ENCODE results near the gene LCE2D. TPM values are rescaled to one million over a fixed set of nuclear protein-coding genes. Genes with fewer than 3 reads are reported as not detected.

The LCE2D gene, protein sequence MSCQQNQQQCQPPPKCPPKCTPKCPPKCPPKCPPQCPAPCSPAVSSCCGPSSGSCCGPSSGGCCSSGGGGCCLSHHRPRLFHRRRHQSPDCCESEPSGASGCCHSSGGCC
- total RNA-seq = not detected in 2 replicates
- not detected in 2 replicates for polyA plus RNA-seq

DNA sequence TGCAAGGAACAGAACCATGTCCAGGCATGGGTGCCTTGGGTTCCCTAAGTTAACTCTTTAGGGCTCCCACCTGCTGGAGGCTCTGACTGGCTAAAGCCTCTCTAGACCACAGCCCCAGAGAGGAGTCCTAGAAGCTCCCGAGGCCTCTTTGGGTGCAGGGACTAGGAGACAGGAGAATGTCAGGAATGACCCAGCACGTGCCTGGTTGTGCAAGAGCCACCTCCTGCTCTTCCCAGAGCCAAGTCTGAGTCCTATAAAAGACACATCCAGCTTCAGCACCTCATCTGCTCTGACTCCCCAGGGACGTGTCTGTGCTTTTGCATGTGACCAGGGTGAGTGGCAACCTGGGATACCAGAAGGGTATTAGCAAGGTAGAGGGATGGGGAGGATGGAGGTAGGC is at the start of gene LCE2D:
Gene LCE2D, plus strand, starts transcription at position 283 of the 400 bp plus-strand sequence. CDS start 726 bp downstream, outside the sequence.
- no peak within 1 kb of the TSS for H3K27ac ChIP-seq
- H3K9me3 ChIP-seq (ENCODE audit: low read depth) = no peaks in the 10 kb centered on the region
- H3K4me1 ChIP-seq (ENCODE audit: low read depth) = no peaks in the 10 kb centered on the region
- no peak for DNase-seq (ENCODE audit: low read depth in 1 of 2, low spot score in 1 of 2)
- H3K36me3 ChIP-seq = no peaks in the 10 kb centered on the region
- H3K27me3 ChIP-seq = no peaks in the 10 kb centered on the region
- TF ChIP-seq, protein P1, sequence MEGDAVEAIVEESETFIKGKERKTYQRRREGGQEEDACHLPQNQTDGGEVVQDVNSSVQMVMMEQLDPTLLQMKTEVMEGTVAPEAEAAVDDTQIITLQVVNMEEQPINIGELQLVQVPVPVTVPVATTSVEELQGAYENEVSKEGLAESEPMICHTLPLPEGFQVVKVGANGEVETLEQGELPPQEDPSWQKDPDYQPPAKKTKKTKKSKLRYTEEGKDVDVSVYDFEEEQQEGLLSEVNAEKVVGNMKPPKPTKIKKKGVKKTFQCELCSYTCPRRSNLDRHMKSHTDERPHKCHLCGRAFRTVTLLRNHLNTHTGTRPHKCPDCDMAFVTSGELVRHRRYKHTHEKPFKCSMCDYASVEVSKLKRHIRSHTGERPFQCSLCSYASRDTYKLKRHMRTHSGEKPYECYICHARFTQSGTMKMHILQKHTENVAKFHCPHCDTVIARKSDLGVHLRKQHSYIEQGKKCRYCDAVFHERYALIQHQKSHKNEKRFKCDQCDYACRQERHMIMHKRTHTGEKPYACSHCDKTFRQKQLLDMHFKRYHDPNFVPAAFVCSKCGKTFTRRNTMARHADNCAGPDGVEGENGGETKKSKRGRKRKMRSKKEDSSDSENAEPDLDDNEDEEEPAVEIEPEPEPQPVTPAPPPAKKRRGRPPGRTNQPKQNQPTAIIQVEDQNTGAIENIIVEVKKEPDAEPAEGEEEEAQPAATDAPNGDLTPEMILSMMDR (IDR thresholded peaks at IDR 0.05; ENCODE audit: low read depth, low read length) = no peak
- no peak within 1 kb of the TSS for H3K4me3 ChIP-seq

DNA sequence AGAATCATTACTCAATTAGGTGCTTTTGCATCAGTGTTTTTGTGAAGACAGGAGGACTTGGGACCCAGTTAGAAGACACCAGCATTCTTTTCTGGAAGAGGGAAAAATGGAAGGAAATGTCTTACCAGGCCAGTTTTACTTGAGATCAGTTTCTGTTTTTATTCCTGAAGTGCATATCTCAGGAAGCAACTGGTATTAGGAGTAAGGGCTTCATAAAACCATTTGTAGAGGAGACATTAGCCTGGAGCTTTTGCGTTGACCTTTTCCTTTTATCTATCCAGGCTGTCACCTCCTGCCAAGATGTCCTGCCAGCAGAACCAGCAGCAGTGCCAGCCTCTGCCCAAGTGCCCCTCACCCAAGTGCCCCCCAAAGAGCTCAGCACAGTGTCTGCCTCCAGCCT is 49.7 kb upstream of the LCE2D start, which contains the start of gene LCE3B:
Gene LCE3B, plus strand, starts transcription at position 301 of the 400 bp plus-strand sequence. Its CDS starts 0 bp downstream, at position 301.
- TF ChIP-seq, protein P1 (IDR thresholded peaks at IDR 0.05; ENCODE audit: low read depth, low read length) = no peak
- Histone ChIP-seq H3K4me3 (no peak within 1 kb of the TSS), H3K27me3 (no peaks in the 10 kb centered on the region), H3K27ac (no peak within 1 kb of the TSS), H3K36me3 (no peaks in the 10 kb centered on the region), H3K9me3 (ENCODE audit: low read depth) (peaks cover 4% of the 10 kb centered on the region), H3K4me1 (ENCODE audit: low read depth) (no peaks in the 10 kb centered on the region)
- DNase-seq (ENCODE audit: low read depth in 1 of 2, low spot score in 1 of 2) = no peak

DNA sequence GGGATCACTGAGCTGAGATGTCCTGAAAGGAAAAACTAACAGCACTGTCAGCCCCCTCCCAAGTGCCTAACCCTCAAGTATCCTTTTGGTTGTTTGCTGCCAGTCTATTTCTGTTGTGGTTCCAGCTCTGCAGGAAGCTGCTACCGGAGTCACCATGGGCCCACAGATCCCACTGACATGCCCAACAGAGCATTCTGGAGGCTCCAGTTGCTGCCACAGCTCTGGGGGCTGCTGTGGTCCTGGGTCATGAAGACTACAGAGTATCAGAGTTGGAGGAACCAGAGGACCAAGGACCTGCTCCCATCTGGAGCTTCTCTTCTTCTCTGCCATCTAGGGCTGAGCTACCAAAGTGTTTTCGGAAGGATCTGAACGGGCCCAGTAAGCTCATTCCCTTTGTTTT is 41.2 kb upstream of the LCE2D start:
- Histone ChIP-seq H3K4me3 (no peak overlapping the region), H3K27me3 (no peaks in the 10 kb centered on the region), H3K27ac (no peak overlapping the region), H3K4me1 (ENCODE audit: low read depth) (no peaks in the 10 kb centered on the region), H3K36me3 (no peaks in the 10 kb centered on the region), H3K9me3 (ENCODE audit: low read depth) (peaks cover 4% of the 10 kb centered on the region)
- DNase-seq (ENCODE audit: low read depth in 1 of 2, low spot score in 1 of 2) = no peak
- TF ChIP-seq, protein P1 (IDR thresholded peaks at IDR 0.05; ENCODE audit: low read depth, low read length) = no peak

DNA sequence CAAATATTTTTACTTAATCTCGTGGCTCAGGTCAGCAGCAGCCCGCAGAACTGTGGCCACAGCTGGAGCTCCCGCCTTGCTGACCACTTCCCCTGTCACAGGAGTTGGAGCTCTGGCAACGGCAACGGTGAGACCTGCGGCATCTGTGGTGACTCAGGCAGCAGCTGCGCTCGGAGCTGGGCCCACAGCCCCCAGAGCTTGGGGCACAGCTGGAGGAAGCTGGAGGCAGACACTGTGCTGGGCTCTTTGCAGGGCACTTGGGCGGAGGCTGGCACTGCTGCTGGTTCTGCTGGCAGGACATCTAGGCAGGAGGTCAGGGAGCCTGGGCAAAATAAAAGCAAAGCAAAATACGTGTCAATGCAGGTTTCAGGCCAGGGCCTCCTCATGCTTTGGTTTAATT is 40.4 kb upstream of the LCE2D start, which contains the start of gene LCE3A:
Gene LCE3A, minus strand, starts transcription at position 301 of the 400 bp plus-strand sequence. Its CDS starts 0 bp downstream, at position 301.
- no peak for DNase-seq (ENCODE audit: low read depth in 1 of 2, low spot score in 1 of 2)
- no peaks in the 10 kb centered on the region for H3K27me3 ChIP-seq
- TF ChIP-seq, protein P1 (IDR thresholded peaks at IDR 0.05; ENCODE audit: low read depth, low read length) = no peak
- no peaks in the 10 kb centered on the region for H3K36me3 ChIP-seq
- H3K9me3 ChIP-seq (ENCODE audit: low read depth) = peaks cover 2% of the 10 kb centered on the region
- no peak within 1 kb of the TSS for H3K27ac ChIP-seq
- H3K4me1 ChIP-seq (ENCODE audit: low read depth) = no peaks in the 10 kb centered on the region
- H3K4me3 ChIP-seq = no peak within 1 kb of the TSS

DNA sequence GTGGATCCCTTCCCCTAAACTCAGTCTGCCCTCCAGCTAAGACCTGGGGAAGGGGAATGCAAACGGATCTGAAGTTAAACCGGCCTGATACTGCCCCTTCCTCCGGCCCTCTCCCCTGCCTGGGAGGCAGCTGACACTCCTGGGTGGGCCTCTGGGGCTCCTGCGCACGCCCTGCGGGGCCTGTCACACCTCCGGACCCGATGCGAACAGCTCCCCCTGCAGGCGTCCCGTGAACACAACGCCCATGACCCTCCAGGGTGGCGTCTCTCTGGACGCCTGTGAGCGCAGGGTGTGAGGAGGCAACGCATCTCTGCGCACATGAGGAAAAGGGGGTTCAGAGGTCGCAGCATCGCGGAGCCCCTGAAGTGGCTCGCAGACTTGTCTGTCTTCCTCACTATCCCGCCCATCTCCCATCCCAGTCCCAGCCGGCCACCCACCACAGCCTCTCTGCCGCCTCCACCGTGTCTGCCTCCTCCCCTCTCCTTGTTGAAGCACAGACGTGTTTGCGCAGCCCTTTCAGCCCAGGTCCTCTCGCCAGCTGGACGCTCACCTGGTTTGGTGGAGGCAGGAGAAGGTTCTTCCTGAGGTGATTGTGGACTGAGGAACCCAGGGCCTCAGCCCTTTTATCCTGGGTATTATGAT is 39.9 kb upstream of the LCE2D start:
- H3K9me3 ChIP-seq (ENCODE audit: low read depth) = no peaks in the 10 kb centered on the region
- H3K36me3 ChIP-seq = no peaks in the 10 kb centered on the region
- no peak overlapping the region for H3K27ac ChIP-seq
- DNase-seq (ENCODE audit: low read depth in 1 of 2, low spot score in 1 of 2) = no peak
- TF ChIP-seq, protein P1 (IDR thresholded peaks at IDR 0.05; ENCODE audit: low read depth, low read length) = no peak
- H3K4me3 ChIP-seq = no peak overlapping the region
- no peaks in the 10 kb centered on the region for H3K27me3 ChIP-seq
- H3K4me1 ChIP-seq (ENCODE audit: low read depth) = no peaks in the 10 kb centered on the region
